ENCODE results near the gene ZYG11A.

ZYG11A gene

DNA sequence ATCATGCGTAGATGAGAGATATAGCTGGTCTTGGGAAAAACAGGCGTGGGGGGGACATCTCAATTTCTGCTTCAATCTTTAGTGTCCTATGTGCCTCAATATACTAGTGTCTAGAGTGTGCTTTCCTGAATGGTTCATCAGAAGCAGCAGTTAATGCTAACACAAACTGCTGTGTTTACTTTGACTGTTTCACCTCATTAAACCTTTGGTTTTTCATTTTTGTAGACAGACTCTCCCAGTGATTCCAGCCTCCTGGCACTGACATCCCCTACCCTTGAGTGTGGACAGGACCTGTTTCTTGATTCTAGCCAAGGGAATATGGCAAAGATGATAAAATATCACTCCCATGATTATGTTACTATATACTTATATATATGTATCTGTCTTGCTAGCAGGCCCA, 37.6 kb downstream of the ZYG11A start:
- DNase-seq: peak in 1 of 3 experiments; percentile 8

DNA sequence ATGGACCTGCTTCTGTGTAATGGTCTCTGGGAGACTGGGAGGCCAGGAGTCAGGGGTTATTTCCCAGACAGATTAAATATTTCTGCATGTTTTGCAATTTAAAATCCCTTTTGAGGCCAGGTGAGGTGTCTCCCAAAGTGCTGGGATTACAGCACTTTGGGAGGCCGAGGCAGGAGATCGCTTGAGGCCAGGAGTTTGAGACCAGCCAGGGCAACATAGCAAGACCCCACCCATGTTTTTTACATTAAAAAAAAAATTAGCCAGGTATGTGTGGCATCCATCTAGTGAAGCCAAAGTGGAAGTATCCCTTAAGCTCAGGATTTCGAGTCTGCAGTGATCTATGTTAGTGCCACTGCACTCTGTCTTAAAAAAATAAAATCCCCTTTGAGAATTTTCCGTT, 44.9 kb downstream of the ZYG11A start:
- no peak for DNase-seq

DNA sequence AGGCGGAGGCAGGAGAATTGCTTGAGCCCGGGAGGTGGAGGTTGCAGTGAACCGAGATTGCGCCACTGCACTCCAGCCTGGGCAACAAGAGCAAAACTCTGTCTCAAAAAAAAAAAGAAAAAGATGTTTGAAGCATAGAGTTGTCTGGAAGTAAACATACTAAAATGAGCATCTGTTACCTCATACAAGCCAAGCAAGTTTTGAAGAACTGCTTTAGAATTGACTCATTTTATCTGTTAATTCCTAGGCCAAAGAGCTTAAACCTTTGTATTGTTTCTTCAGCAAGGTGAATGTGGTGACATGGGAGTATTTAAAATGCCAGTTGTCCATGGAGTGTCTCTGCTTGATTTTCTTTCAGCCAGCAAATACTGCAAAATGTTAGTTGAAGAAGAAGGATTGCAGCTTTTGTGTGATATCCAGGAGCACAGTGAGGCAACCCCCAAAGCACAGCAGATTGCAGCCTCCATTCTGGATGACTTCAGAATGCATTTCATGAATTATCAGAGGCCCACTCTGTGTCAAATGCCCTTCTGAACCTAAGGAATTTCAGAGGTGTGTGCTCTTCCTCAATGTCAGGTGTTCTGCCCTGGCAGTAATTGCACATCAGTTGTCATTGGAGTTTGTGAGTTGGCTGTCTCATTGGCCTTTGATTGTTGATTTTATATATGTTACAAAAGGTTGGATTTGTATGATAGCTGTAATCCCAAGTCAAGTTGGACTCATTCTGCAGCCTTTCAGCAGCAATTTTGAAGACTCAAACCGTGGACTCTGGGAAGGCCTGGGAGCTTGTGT, 50.1 kb downstream of the ZYG11A start:
- no peak for DNase-seq

DNA sequence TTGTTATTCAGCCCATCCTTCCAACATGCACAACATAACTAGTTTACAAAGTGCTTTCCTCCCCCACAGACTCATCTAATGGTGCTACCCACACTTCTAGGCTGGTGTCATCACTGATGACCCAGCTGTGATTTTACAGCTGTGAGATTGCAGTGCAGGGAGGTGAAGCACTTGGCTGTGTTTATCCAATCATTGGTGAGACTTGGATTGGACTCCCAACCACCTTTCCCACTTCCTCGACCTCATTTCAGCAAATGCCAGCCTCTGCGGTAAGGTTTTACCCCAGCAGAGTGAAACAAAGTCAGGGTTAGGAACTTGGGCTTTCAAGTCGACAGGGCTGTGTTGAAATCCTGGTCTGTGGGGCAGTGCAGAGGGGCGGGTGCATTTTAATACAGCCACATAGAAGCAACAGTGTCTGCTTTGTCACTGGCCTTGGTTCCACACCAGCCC, 56.9 kb downstream of the ZYG11A start:
- no peak for DNase-seq

DNA sequence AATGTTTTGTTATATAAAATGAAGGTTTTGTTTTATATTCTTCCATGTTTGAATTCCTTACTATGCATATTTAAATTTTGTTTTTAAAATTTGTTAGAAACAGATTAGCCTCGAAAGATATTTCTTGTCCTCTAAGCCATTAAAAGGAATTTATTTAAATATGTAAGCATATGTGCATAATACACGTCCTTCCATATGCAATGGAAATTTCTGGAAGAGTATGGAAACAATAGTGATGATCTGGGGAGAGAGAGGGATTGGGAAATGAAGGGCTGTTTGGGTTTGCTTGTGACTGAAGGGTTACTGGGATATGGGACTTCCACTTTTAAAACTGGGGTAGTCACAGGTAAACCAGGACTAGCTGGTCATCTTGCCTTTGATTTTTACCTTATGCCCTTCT, 57.8 kb downstream of the ZYG11A start:
- no peak for DNase-seq

DNA sequence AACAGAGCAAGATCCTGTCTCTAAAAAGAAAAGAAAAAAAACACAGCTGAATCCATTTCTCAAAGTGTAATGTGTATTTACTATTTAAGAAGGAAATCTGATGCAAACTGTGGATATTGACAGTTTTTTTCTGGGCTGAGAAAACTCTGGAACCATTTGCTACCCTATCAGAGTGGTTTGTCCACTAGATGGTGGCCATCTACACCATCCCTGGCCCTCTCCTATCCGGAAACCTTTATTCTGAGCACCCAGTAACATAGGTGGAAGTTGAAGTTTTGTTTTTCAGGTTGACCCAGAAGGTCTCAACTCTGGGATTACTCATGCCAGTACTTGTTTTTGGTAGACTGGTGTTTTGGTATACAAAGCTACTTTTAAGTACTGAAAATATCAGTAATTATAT, 58.8 kb downstream of the ZYG11A start:
- DNase-seq: no peak

DNA sequence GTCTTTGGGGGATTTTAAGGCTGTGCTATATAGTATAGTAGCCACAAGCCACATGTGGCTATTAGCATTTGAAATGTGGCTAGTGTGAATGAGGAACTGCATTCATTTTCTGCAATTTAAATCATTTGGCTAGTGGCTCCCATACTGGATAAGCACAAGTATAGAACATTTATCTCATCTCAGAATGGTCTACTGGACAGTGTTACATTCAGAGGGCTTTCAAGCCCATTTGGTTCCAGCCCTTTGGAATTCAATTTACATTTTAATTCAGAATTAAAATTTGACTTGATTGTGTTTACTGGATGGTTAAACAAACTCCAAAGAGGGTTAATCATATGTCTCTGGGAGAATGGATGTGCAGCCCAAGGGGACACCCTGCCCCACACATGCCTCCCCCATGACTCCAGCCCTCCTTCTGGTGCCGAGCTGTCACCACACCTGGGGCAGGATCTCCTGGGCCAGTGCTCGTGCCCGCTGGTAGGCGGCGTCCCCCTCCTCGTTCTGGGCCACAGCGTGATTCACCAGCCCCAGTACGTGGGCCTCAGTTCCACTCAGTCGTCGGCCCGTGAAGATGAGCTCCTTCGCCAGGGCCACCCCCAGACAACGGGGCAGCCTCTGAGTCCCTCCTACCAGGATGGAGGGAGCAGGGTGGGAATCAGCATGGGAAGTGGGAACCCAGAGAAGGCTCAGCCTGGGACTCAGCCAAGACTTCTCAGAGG, 61.8 kb downstream of the ZYG11A start:
- no peak for DNase-seq

DNA sequence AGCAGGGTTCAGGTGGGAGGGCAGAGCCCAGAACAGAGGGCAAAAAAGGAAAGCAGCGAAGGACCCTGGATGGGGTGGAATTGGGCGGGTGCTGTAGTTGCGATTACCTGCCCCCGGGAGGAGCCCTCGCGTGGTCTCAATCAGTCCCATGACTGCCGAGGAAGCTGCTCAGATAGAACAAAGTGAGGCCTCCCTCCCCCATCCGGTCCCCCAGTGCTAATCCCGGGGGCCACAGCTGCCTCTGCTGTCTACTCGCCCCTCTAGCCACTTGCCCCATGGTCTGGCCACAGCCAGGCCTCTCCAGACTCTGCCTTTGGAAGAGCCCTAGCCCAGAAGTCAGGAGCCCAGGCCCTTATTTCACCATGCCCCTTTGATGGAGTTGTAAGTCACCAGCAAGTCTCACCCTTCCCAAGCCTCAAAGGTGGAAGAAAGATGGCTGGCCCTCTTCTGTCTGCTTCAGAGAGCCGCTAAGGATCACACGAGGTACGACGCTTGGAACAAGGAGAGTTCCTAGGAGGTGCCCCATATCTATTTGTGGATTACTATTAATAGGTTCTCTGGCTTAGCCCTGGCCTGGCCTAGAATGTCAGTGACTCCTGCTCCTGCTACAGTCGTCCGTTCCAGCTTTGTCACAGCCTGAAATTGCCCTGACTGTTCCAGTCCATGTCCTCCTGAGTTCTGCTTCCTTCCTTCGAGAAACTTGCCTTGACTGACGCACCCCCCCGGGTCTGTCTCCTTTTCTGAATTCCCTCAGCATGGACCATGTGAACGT, 62.6 kb downstream of the ZYG11A start:
- peak; percentile 2 to 49 (median 21) for DNase-seq

DNA sequence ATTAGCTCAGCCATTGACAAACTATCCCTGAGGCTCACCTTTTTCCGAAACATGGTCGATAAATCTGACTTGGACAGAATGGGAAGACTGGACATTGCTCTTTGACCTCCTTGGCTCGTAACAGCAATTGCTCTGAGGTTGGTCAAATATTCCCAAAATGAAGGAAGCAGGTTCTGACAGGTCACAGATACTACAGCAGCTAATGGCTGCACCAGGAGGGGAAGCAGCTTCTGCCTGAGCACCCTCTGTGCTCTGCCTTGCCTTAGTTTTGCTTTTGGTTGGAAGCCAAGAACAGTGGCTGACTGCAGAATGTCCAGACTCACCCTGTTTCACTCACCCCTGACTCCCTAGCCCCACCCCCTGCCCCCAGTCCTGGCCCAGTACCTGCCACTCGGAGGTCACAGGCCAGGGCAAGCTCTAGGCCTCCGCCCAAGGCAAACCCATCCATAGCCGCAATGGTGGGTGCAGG, 63.6 kb downstream of the ZYG11A start:
- DNase-seq: no peak

DNA sequence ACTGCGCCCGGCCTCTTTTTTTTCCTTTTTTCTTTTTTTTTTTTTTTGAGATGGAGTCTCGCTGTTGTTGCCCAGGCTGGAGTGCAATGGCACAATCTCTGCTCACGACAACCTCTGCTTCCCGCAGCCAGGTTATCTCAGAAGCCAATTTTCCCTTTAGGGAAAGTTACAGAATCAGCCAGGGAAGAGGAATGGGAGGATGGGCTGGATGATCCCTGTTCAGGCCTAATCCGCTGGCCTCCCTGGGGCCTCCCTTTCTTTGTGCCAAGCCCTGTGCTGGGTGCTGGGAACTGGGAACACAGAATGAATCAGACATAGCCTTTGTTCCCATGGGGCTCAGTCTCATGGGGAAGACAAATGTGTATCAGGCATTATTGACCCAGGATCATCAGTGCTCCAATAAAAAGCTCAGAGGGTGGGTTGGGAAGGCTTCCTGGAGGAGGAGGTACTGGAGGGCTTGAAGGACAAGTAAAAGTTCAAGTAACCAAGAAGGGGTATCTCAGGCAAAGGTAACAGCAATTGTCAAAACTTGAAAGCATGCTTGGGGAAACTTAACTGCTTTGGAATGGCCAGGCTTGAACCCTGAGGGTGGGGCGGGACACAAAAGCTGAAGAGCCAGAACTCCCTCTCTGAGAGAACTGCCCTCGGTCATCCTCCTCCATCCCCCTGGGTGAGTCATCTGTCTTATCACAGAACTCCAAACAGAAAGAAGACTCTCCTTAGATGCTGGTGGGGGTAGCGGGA, 64.7 kb downstream of the ZYG11A start:
- DNase-seq: no peak

DNA sequence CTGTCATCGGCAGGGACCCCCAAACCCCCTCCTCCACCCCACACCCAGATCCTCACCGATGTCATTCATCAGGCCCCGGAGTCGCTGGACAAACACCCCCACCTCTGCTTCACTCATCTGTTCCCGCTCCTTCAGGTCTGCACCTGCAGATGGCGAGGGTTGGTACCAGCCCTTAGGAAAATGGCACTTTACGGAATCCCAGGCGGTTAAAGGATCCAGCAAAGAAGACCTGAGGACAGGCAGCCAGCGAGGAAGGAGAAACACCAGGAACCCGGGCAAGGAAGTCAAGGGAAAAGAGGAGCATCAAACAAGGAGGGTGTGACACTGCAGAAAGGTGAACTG, 65.2 kb downstream of the ZYG11A start:
- DNase-seq: no peak

DNA sequence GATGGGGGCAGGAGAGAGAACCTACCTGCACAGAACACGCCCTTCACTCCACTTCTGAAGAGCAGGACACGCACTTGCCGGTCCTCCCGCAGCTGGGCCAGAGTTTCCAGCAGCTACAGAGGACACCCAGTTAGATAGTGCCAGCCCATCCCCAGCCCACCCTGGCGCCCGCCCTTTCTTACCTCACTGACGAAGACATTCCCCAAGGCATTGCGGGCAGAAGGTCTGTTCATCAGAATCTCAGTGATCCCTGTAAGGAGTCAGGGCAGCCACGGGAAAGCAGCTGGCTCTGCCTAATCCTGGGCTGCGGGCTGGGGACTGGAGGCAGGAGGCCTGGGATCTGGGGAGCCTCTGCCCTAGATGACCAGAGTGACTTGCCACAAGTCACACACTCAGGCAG, 69.0 kb downstream of the ZYG11A start:
- no peak for DNase-seq

DNA sequence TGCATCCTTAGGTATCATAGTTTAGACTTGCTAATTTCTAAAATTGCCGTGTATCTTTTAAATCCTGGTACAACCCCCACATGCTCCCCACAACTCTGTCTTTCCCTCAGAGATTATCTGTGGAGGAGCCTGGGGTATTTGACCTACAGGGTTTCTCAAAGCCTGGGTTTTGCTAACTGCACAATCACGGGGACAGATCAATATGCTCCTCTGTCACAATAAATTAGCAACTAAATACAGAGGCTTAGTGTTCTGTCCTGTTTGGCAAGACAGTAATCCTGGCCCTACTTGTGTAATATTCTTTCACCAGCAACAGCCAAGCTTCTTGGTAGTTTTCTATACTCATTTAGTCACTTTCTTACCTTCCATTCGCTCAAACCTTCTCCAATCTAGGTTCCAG, 70.5 kb downstream of the ZYG11A start:
- DNase-seq: no peak

DNA sequence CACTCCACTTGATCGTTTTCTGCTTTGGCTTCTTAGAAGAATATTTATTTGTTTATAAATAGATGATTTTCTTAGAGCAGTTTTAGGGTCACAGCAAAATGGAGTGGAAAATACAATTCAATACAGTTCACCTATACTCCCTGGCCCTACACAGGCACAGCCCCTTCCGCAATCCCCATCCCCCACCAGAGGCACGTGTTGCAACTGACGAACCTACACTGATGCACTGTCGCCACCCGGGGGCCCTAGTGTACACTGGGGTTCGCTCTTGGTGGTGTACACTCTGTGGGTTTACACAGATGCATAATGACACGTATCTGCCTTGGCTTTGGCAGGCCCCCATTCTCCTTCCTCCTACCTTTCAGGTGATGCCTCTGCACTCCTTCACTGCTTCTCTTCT, 71.0 kb downstream of the ZYG11A start:
- DNase-seq: no peak

DNA sequence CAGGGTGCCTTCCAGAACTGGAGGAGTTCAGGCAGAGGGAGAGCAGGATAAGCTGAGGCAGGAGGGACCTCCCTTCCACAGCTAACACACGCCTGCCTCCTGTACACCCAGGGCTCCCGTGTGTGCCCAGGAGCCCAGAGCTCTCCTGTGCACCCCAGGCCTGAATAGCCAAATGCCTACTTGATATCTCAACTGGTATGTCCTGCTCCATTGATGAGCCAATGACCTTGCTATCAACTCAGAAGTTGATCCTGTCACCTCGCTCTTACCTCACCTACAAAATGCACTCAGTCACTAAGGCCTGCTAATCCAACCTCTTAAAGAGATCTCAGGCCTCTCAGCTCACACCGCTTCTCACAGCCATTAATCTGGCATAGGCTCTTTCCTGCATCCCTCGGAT, 71.9 kb downstream of the ZYG11A start:
- DNase-seq: no peak

DNA sequence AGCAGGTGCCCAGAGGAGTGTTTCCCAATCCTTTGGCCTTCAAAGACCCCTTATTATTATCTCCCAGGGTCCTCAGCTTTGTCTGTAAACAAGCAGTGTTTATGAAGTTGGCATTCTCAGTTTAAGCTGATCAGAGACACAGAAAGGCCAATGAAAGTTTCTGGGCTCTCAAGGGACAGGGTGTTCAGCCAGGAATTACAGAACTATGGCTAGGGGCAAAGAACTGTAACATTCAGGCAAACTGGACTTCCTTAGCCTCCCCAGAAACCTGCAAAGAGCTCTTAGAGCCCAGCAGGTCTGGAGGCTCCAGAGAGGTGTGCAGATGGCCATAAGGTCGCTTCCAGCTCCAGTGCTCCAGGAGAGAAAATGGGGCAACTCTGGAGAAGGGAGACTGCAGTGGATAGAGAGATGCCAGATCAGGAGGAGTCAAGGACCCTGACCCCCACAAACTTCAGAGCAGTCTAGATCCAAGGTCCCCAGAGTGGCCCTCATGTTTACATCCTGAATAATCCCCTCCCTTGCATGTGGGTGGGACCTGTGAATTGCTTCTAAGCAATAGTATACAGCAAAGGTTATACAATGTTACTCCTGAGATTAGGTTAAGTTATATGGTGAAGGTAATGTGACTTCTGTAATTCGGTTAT, 72.8 kb downstream of the ZYG11A start:
- DNase-seq: no peak

DNA sequence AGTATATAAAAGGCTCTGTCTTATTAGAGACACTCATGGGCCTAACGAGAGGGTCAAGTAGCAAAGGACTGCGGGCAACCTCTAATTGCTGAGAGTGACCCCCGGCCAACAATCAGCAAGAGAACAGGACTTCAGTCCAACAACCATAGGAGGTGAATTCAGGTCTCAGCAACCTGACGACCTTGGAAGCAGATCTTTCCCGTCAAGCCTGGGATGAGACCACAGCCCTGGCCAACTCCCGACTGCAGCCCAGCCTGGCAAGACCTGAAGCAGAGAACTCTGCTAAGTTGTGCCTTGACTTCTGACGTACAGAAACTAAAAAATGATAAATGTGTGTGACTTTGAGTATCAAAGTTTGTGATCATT, 73.3 kb downstream of the ZYG11A start:
- no peak for DNase-seq

DNA sequence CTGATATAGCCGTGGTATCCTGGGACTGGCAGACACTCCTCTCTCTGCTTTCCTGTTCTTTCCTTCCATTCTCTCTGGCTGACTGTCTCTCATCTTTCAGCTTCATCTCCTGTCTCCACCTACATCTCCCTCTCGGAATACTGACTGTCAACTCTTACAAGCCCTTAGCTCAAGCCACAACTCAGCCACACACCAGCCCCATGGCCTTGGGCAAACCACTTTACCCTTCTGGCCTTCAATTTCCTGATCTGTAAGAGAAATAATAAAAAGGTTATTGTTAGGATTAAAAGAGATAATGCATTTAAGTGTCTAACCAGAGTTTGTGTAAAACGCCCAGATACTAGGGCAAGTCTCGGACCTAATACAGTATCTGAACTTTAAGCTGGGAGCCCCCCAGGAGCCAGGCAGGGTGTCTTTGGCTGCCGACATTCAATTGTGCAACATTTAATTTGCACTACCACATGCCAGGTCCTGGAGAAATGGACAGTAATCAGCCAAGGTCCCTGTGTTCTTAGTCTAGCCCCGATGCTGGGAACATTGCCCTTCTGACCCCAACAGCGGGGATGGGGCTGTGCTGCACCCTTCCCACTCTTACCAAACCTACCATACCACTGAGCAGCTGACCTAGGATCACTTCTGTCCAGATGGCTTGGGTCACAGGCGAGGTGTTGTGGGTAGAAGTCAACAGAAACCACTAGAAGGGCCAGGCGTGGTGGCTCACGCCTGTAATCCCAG, 73.8 kb downstream of the ZYG11A start:
- no peak for DNase-seq

DNA sequence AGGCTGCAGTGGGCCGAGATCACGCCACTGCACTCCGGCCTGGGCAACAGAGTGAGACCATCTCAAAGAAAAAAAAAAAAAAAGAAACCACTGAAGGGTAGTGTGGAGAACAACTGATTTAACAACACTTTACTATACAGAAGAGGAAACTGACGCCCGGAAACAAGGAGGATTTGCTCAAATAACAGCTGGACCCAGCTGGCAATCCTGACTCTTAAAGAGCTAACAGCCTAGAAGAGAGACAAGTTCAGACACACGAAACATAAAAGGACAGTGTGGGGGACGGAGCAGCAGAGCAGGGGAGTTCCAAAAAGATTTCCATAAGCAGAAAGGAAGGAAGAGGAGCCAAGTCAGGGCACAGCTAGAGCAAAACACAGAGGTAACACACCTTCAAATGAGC, 74.6 kb downstream of the ZYG11A start:
- DNase-seq: no peak

DNA sequence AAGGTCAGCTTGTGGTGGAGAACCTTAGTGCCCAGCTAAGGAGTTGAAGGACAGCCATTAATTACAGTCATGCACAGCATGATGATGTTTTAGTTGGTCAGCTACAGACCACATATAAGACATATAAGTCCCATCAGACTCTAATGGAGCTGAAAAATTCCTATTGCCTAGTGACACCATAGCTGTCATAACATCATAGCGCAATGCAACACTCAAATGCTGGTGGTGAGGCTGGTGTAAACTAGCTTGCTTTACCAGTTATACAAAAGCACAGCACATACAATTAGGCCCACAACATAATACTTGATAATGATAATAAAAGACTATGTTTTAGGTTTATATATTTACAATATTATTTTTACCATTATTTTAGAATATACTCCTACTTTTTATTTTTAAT, 75.0 kb downstream of the ZYG11A start:
- no peak for DNase-seq

DNA sequence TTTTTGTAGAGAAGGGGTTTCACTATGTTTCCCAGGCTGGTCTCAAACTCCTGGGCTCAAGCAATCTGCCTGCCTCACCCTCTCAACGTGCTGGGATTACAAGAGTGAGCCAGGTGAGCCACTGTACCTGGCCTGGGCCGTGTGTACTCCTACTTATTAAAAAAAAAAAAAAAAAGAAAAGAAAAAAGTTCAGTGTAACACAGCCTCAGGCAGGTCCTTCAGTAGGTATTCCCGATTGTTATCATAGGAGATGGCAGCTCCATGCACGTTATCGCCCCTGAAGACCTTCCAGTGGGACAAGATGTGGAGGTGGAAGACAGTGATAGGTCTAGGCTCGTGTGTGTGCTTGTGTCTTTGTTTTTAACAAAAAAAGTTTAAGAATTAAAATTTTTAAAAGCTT, 75.6 kb downstream of the ZYG11A start:
- DNase-seq: no peak
